Transverse colon (tissue), 4 donors: ENCODE results near the gene PPP2R5B. TPM values are rescaled to one million over a fixed set of nuclear protein-coding genes. Genes with fewer than 3 reads are reported as not detected.

Experiments
- DNase-seq: peaks from one replicate; pipeline ENCODE4 v3.0.0-alpha.2; 2019
- H3K27ac ChIP-seq, 4 donors: fragments of 200-600 bp; sonication (generic); 2 replicates each; pipeline ENCODE4 v1.5.1; 2016 to 2018; ENCODE audit warnings: inconsistent platforms in 4 of 4
- H3K27me3 ChIP-seq: fragments of 200-600 bp; sonication (generic); 2 replicates; pipeline ENCODE4 v1.5.1; 2017; ENCODE audit warnings: inconsistent platforms
- H3K36me3 ChIP-seq, 4 donors: fragments of 200-600 bp; sonication (generic); 2 replicates each; pipeline ENCODE4 v1.5.1; 2017 to 2019; ENCODE audit warnings: inconsistent platforms in 4 of 4
- H3K4me1 ChIP-seq, 4 donors: fragments of 200-600 bp; sonication (generic); 2 replicates each; pipeline ENCODE4 v1.5.1; 2017 to 2020; ENCODE audit warnings: inconsistent platforms in 4 of 4
- H3K4me3 ChIP-seq, 4 donors: fragments of 200-600 bp; sonication (generic); 1 replicate in 1 of 4; 2 replicates in 3 of 4; pipeline versions ENCODE4 v1.5.1 to v1.6.1; 2017 to 2019; ENCODE audit warnings: inconsistent platforms in 4 of 4
- H3K9me3 ChIP-seq, 2 donors: fragments of 200-600 bp; sonication (generic); 2 replicates each; pipeline ENCODE4 v1.5.1; 2017 to 2019; ENCODE audit warnings: inconsistent platforms in 2 of 2
- CTCF ChIP-seq, 5 experiments: fragments of 200-600 bp in 3 of 5; fragments of 450-650 bp in 2 of 5; sonication (generic) in 3 of 5; IDR thresholded peaks; 1 replicate in 2 of 5; 2 replicates in 3 of 5; pipeline ENCODE4 v1.5.1; 2016 to 2017; ENCODE audit warnings: antibody characterized with exemption in 5 of 5, inconsistent platforms in 3 of 5, mild to moderate bottlenecking in 2 of 5, moderate library complexity in 1 of 5
- EP300 ChIP-seq: sonication (generic); formaldehyde crosslinking; IDR thresholded peaks from one replicate; pipeline ENCODE4 v1.6.1; 2017; ENCODE audit warnings: antibody characterized with exemption, low read depth
- POLR2A ChIP-seq: fragments of 450-650 bp; IDR thresholded peaks from one replicate; pipeline ENCODE4 v1.6.1; 2016; ENCODE audit warnings: antibody characterized with exemption, mild to moderate bottlenecking, moderate library complexity
- POLR2AphosphoS5 ChIP-seq, 3 donors: sonication (generic); formaldehyde crosslinking; IDR thresholded peaks; one replicate each; pipeline ENCODE4 v1.6.1; 2016; ENCODE audit warnings: antibody characterized with exemption in 3 of 3
- WGBS, 2 donors: methylation state at CpG; one replicate each; pipeline ENCODE4 v1.1.5; 2018; ENCODE audit warnings: low coverage in 1 of 2; 5-methylcytosine and 5-hydroxymethylcytosine counted together
- in situ Hi-C, 4 donors: fragments of 200-750 bp; cut with MboI; loops; one replicate each; pipeline versions ENCODE4 v1.15.0 to v1.15.1; 2017; ENCODE audit warnings: low sequenced_read_pairs in 3 of 4, low pct_ligation_motif_present in 1 of 4, low pct_unique_long_range_greater_than_20kb in 1 of 4
- intact Hi-C: fragments of 100-400 bp; cut with DNase I; formaldehyde crosslinking; loops from one replicate; pipeline ENCODE4 v1.15.1; 2023; ENCODE audit warnings: low total_unique reads
- total RNA-seq, 4 donors: library from RNA; depleted of rRNA; stranded (reverse); fragments of >200 nt; gene quantifications; one replicate each; pipeline ENCODE4 v1.1.0, GENCODE V29; 2016

Gene PPP2R5B
- total RNA-seq, 4 donors from 2014 or later: 16.7 to 38.1 (median 26.8) TPM

DNA sequence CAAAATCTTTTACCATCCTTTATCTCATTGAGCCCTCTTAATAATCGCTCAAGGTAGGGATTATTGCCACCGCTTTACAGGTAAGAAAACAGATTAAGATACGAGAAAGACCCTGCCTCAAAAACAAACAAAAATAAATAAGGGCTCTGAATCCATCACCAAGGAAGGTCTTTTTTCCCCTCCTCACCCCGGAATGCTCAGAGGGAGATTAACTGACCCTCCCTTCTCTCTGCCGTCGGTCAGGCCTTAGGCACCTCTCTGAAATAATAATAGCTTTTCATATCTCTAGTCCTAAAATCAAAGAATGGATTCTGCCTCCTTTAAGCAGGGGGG, 6.9 kb upstream of the PPP2R5B start:
- H3K27me3 ChIP-seq: no peaks in the 10 kb centered on the region
- H3K4me1 ChIP-seq: peaks cover 14 to 27% (median 24%) of the 10 kb centered on the region in 4 donors
- no peak for DNase-seq
- intact Hi-C loops: no loop called here
- WGBS, 2 donors: 1 to 6% methylated on average over 6 of the region's 6 CpGs
- peaks cover 0 to 11% (median 3%) of the 10 kb centered on the region in 4 donors for H3K36me3 ChIP-seq
- in situ Hi-C loops: no loop called here
- peak overlapping the region; percentile 15 to 92 (median 35) for H3K4me3 ChIP-seq
- H3K27ac ChIP-seq: peak overlapping the region; percentile 85 to 88 (median 87)
- TF ChIP-seq CTCF (IDR thresholded peaks at IDR 0.05): no peak
- H3K9me3 ChIP-seq: no peaks in the 10 kb centered on the region

- H3K27ac ChIP-seq: peak overlapping the region; percentile 85 to 88 (median 87)
- intact Hi-C loops (no loop called here), in situ Hi-C loops (no loop called here)
- H3K27me3 ChIP-seq: no peaks in the 10 kb centered on the region
- H3K4me3 ChIP-seq: peak overlapping the region in 3 of 4 donors; percentile 33 to 92 (median 37)
- WGBS, 2 donors: 6 to 15% methylated on average over 3 to 4 of the region's 4 CpGs
- no peaks in the 10 kb centered on the region for H3K9me3 ChIP-seq
- TF ChIP-seq POLR2AphosphoS5 (IDR thresholded peaks at IDR 0.05): no peak
- TF ChIP-seq CTCF (IDR thresholded peaks at IDR 0.05): peak in 1 of 5 experiments; percentile 8
- TF ChIP-seq EP300: no peak
- peaks cover 14 to 27% (median 24%) of the 10 kb centered on the region in 4 donors for H3K4me1 ChIP-seq
- H3K36me3 ChIP-seq: peaks cover 0 to 11% (median 1%) of the 10 kb centered on the region in 4 donors
- DNase-seq: no peak
Measured at GRCh38 chr11:64918017-64918416, 6.5 kb upstream of the PPP2R5B start.

DNA sequence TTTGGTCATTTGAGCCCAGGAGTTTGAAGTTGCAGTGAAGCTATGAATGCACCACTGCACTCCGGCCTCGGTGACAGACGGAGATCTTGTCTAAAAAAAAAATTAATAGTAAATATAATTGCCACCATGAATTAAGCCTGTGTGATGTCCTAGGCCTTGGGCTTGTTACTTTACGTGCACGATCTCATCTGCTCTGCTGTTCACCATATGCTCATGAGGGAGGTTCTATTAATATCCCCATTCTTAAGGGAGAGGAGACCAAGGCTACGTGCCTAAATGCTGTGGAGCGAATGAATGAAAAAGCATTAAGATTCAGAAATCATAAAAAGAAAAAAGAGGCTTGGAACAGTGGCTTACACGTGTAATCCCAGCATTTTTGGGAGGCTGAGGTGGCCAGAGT, 4.9 kb upstream of the PPP2R5B start:
- Histone ChIP-seq H3K4me1 (peaks cover 14 to 35% (median 32%) of the 10 kb centered on the region in 4 donors), H3K27me3 (no peaks in the 10 kb centered on the region), H3K27ac (no peak overlapping the region), H3K4me3 (no peak overlapping the region), H3K36me3 (no peaks in the 10 kb centered on the region), H3K9me3 (no peaks in the 10 kb centered on the region)
- intact Hi-C loops (no loop called here), in situ Hi-C loops (no loop called here)
- no peak for DNase-seq
- 84 to 95% methylated on average over 7 to 8 of the region's 8 CpGs for WGBS, 2 donors
- no peak for TF ChIP-seq POLR2AphosphoS5 (IDR thresholded peaks at IDR 0.05)
- TF ChIP-seq EP300: no peak

- intact Hi-C loops (no loop called here), in situ Hi-C loops (no loop called here)
- Histone ChIP-seq H3K36me3 (no peaks in the 10 kb centered on the region), H3K27me3 (no peaks in the 10 kb centered on the region), H3K4me3 (no peak overlapping the region), H3K9me3 (no peaks in the 10 kb centered on the region), H3K27ac (no peak overlapping the region), H3K4me1 (peaks cover 14 to 38% (median 33%) of the 10 kb centered on the region in 4 donors)
- no peak for DNase-seq
- 88% methylated on average over 2 of the region's 2 CpGs; no CpG with 5 or more reads in 1 of the 2 donors for WGBS, 2 donors
- no peak for TF ChIP-seq POLR2A
- TF ChIP-seq POLR2AphosphoS5 (IDR thresholded peaks at IDR 0.05): no peak
- no peak for TF ChIP-seq CTCF (IDR thresholded peaks at IDR 0.05)
- TF ChIP-seq EP300: no peak
Measured at GRCh38 chr11:64920124-64920523, 4.4 kb upstream of the PPP2R5B start.

DNA sequence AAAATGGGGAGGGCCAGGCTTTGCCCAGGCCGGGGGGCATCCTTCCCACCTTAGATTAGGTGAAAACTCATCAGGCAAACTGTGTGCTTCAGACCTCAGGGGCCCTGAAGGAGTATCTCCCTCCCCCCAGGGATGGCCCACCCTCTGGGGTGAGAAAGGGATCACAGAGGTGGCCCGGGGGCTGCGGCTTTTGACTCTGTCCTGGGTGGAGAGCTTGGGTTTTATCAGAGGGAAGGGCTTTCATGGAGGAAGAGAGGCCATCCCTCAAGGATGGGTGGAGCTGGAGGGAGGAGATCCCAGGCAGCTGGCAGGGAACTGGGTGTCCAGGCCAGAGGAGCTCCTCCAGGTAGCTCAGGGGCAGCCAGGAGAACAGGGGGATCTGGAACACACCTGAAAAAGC, 3.1 kb upstream of the PPP2R5B start:
- H3K9me3 ChIP-seq: no peaks in the 10 kb centered on the region
- no peak overlapping the region for H3K27ac ChIP-seq
- no peak for DNase-seq
- H3K36me3 ChIP-seq: no peaks in the 10 kb centered on the region
- peaks cover 13 to 38% (median 32%) of the 10 kb centered on the region in 4 donors for H3K4me1 ChIP-seq
- H3K4me3 ChIP-seq: no peak overlapping the region
- H3K27me3 ChIP-seq: no peaks in the 10 kb centered on the region
- intact Hi-C loops: no loop called here
- no peak for TF ChIP-seq POLR2AphosphoS5 (IDR thresholded peaks at IDR 0.05)
- TF ChIP-seq POLR2A: no peak
- TF ChIP-seq CTCF (IDR thresholded peaks at IDR 0.05): no peak
- TF ChIP-seq EP300: no peak
- in situ Hi-C loops: no loop called here
- 30% methylated on average over 2 of the region's 3 CpGs; no CpG with 5 or more reads in 1 of the 2 donors for WGBS, 2 donors
